ENCODE measurements around the gene APH1B.

DNA sequence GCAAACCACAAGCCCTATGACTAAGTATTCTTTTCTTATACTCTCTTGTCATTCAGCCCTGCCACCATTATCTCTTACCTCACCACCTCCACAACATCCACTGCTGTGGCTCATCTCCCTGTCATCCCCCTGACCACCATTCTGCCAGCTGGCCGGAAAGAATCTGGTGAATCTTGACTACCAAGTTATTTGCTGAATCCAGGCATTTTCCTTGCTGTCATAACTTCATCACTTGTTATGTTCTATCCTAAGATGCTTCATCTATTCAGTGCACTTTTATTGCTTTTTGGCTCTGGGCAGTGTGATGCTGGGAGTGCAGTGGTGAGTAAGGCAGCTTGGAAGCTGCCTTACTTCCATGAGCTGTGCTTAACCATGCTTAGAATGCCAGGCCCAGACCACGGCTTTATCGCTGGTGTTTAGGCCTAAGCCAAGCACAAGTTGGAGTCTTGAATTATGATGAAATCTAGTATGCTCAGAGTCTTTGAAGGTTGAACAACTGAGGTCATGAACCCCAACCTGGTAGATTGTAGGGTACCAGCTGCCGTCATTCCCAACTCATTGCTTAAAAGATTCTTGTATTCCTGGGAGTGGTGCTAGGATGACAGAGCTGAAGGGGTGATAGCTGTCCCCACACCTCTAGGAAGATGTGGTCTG is 27.0 kb upstream of the APH1B start:
- TF ChIP-seq POLR2A (IDR thresholded peaks at IDR 0.05), result no peak
- no peak for TF ChIP-seq POLR2AphosphoS5 (IDR thresholded peaks at IDR 0.05)
- TF ChIP-seq, protein P1, sequence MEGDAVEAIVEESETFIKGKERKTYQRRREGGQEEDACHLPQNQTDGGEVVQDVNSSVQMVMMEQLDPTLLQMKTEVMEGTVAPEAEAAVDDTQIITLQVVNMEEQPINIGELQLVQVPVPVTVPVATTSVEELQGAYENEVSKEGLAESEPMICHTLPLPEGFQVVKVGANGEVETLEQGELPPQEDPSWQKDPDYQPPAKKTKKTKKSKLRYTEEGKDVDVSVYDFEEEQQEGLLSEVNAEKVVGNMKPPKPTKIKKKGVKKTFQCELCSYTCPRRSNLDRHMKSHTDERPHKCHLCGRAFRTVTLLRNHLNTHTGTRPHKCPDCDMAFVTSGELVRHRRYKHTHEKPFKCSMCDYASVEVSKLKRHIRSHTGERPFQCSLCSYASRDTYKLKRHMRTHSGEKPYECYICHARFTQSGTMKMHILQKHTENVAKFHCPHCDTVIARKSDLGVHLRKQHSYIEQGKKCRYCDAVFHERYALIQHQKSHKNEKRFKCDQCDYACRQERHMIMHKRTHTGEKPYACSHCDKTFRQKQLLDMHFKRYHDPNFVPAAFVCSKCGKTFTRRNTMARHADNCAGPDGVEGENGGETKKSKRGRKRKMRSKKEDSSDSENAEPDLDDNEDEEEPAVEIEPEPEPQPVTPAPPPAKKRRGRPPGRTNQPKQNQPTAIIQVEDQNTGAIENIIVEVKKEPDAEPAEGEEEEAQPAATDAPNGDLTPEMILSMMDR (IDR thresholded peaks at IDR 0.05), result no peak
- TF ChIP-seq EP300 (IDR thresholded peaks at IDR 0.05; ENCODE audit: low read depth), result no peak

Data from transverse colon (tissue), 4 donors.